ENCODE measurements around the gene ITPRID2. TPM values are rescaled to one million over a fixed set of nuclear protein-coding genes. Genes with fewer than 3 reads are reported as not detected.

The ITPRID2 gene
- total and polyA plus RNA-seq, 3 donors from 2014 or later = 93.3 to 190 (median 179) TPM

DNA sequence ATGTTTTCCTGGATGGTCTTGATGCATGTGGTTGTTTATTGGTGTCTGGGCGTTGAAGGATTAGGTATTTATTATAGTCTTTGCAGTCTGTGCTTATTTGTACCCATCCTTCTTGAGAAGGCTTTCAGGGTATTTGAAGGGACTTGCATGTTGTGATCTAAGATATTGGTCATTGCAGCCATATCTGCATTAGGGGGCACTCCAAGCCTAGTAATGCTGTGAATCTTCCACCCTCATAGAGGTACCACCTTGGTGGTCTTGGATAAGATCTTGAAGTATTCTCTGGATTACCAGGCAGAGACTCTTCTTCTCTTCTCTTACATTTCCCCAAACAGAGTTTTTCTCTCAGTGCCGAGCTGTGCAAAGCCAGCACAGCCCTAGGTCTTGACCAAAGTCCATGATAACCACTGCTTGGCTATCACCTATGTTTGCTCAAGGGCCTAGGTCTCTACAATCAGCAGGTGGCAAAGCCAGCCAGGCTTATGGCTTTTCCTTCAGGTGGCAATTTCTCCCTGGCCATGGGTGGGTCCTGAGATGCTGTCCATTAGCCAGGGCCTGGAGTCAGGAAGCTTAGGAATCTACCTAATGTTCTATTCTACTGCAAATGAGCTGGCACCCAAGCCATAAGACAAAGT is 78.7 kb downstream of the ITPRID2 start:
- no peaks in the 10 kb centered on the region for H3K36me3 ChIP-seq (ENCODE audit: low read depth, missing control alignments)
- DNase-seq = no peak
- intact Hi-C loops (cut with DNase I; ENCODE audit: low total_unique reads) = no loop called here
- H3K27ac ChIP-seq = no peak overlapping the region
- no peaks in the 10 kb centered on the region for H3K9me3 ChIP-seq
- H3K4me3 ChIP-seq = no peak overlapping the region
- no peaks in the 10 kb centered on the region for H3K4me1 ChIP-seq
- TF ChIP-seq CTCF (IDR thresholded peaks at IDR 0.05) (no peak), POLR2A (IDR thresholded peaks at IDR 0.05) (no peak)
- WGBS, 2 donors = 94 to 95% methylated on average over 2 of the region's 2 CpGs
- no peaks in the 10 kb centered on the region for H3K27me3 ChIP-seq

DNA sequence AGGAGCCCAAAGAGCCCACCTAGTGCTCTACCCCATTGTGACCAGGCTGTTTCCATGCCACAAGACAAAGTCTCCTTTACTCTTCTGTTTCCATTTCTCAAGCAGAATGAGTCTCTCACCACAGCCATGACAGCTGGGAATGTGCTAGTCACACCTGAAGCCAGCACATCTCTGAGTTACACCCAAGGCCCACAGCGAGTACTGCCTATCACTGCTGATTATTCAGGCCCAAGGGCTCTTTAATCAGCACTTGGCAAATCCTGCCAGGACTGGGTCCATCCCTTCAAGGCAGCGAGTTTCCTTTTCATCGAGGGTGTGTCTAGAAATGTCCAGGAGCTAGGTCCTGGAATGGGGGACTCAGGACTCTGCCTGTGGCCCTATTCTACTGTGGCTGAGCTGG is 79.5 kb downstream of the ITPRID2 start:
- H3K27ac ChIP-seq = no peak overlapping the region
- 88 to 89% methylated on average over 3 of the region's 3 CpGs for WGBS, 2 donors
- H3K27me3 ChIP-seq = no peaks in the 10 kb centered on the region
- DNase-seq = no peak
- H3K9me3 ChIP-seq = no peaks in the 10 kb centered on the region
- no peak overlapping the region for H3K4me3 ChIP-seq
- no peaks in the 10 kb centered on the region for H3K4me1 ChIP-seq
- H3K36me3 ChIP-seq (ENCODE audit: low read depth, missing control alignments) = no peaks in the 10 kb centered on the region
- TF ChIP-seq CTCF (IDR thresholded peaks at IDR 0.05) = no peak
- TF ChIP-seq POLR2A (IDR thresholded peaks at IDR 0.05) = no peak
- intact Hi-C loops (cut with DNase I; ENCODE audit: low total_unique reads) = no loop called here

DNA sequence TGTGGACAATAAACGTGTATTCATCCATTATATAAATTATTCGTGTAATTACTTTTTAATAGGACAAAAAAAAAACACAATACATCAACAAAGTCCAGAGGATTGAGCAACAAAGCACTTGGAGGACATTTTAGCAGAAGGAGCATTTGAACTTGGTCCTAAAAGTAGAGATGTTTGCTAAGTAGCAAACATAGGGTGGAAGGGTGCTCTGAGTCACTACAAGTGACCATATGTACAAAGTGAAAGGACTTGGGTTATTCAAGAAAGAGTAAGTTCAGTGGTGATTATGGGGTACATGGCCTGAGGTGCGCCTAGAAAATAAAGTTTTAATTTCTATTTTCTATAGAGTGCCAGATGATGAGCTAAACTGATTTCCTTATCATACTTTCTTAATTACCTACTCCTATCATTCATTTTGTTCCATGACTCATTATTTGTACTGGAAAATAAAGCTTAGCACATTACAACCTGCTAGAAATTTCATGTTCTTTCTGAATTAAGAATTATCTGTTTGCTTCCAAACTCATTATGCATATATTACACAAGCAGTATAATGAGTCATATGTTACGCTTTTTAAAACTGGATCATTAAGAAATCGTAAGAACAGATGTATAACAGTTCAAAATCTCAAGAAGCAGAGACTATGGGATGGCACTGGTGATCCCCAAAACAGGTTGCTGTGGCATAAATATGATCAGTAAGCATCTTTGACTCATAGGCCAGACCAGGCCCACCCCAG is 81.1 kb downstream of the ITPRID2 start:
- H3K27me3 ChIP-seq = no peaks in the 10 kb centered on the region
- TF ChIP-seq POLR2A (IDR thresholded peaks at IDR 0.05) (no peak), CTCF (IDR thresholded peaks at IDR 0.05) (no peak)
- no peaks in the 10 kb centered on the region for H3K9me3 ChIP-seq
- intact Hi-C loops (cut with DNase I; ENCODE audit: low total_unique reads) = no loop called here
- H3K4me1 ChIP-seq = no peaks in the 10 kb centered on the region
- WGBS, 2 donors = 83 to 87% methylated on average over 5 of the region's 5 CpGs
- H3K36me3 ChIP-seq (ENCODE audit: low read depth, missing control alignments) = no peaks in the 10 kb centered on the region
- no peak overlapping the region for H3K27ac ChIP-seq
- no peak for DNase-seq
- no peak overlapping the region for H3K4me3 ChIP-seq

DNA sequence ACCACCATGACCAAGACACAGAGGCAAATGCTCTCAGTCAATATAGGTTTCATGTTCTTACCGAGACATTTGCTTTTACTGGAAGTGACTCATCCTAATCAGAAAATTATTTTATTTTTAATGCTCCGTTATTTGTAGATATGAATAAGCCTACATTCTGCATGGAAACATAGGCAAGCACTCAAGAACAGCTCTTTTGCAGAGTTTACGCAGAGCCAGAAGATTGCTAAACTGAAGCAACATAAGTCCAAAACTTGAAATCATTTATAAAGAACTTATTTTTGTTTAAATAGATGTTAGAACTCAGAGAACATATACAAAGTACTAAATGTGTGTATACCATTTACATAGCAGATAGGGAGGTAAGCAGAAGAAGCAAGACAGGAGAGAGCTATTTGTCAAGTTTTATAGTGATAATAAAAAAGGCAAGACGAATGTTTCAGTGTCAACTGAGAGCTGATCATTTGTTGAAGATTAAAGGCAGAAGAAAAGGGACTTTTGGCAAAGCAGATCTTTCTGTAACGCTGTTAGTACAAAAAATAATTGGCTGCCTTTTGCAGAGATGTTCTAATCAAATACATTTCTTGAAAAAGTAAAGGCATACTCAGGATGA is 81.7 kb downstream of the ITPRID2 start:
- intact Hi-C loops (cut with DNase I; ENCODE audit: low total_unique reads) = no loop called here
- H3K36me3 ChIP-seq (ENCODE audit: low read depth, missing control alignments) = no peaks in the 10 kb centered on the region
- no peaks in the 10 kb centered on the region for H3K4me1 ChIP-seq
- DNase-seq = no peak
- TF ChIP-seq POLR2A (IDR thresholded peaks at IDR 0.05) (no peak), CTCF (IDR thresholded peaks at IDR 0.05) (no peak)
- H3K4me3 ChIP-seq = no peak overlapping the region
- no peaks in the 10 kb centered on the region for H3K27me3 ChIP-seq
- no peaks in the 10 kb centered on the region for H3K9me3 ChIP-seq
- 75 to 76% methylated on average over 5 of the region's 5 CpGs for WGBS, 2 donors
- no peak overlapping the region for H3K27ac ChIP-seq

Data from testis (tissue), 3 donors.